GM19468 (cell line): Measurements from ENCODE around the gene FOXJ1.

Experiments
- ATAC-seq: cut with Tn5 transposase; IDR thresholded peaks from one replicate; pipeline ENCODE4 v1.9.1; 2021; ENCODE audit warnings: mild to moderate bottlenecking, moderate library complexity, moderate number of reproducible peaks; ENCODE audit not compliant: unreplicated experiment; ENCODE audit errors: extremely low read depth

FOXJ1 gene

GRCh38 chr17:76130473-76130872, 10.6 kb downstream of the FOXJ1 start:
- ATAC-seq = no peak

- ATAC-seq = no peak
Measured at GRCh38 chr17:76125922-76126321, 15.1 kb downstream of the FOXJ1 start.

DNA sequence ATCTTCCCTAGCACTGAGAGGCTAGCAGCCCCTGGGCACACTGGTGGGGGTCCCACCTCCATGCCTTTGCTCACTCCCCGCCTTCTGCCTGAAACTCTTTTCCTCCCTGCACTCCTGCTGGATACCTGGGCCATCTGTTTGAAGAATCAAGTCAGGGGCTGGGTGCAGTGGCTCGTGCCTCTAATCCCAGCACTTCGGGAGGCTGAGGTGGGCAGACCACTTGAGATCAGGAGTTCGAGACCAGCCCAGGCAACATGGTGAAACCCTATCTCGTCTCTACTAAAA, 15.7 kb downstream of the FOXJ1 start:
- no peak for ATAC-seq

DNA sequence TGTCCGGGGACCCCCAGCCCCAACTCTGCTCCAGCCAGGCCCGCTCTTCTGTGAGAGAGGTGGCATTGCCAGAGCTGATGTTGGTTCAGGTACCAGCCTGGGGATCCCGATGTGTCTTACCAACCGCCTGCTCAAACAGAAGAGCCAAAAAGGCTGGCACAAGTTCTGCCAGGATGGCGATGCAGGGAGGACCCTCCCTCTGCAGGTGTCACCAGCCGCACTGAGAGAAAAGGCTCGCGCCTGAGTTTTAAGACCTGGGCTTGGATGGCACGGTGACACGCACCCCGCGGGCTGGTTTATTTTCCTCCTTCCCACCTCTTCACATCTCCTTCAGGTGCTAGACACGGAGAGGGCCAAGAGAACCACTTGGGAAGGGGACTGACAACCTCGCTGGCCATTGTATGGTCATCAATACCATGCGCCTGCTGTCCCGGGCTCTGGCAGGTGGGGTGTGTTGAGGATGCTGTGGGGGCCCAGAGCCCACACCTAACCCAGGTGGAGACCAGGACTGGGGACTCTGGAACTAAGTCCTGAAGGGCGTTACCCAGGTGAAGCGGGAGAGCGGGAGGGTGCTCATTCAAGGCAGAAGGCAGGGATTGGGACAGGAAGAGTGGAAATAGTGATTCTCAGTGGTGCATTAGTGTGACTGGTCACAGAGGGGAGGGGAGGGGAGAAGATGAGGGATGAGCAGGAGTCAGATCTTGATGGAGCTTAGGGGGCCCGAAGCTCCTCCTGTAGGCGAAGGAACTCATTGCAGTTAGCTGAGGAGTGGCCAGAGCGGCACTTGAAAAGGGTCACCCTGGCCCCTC, 16.3 kb downstream of the FOXJ1 start:
- ATAC-seq = no peak

DNA sequence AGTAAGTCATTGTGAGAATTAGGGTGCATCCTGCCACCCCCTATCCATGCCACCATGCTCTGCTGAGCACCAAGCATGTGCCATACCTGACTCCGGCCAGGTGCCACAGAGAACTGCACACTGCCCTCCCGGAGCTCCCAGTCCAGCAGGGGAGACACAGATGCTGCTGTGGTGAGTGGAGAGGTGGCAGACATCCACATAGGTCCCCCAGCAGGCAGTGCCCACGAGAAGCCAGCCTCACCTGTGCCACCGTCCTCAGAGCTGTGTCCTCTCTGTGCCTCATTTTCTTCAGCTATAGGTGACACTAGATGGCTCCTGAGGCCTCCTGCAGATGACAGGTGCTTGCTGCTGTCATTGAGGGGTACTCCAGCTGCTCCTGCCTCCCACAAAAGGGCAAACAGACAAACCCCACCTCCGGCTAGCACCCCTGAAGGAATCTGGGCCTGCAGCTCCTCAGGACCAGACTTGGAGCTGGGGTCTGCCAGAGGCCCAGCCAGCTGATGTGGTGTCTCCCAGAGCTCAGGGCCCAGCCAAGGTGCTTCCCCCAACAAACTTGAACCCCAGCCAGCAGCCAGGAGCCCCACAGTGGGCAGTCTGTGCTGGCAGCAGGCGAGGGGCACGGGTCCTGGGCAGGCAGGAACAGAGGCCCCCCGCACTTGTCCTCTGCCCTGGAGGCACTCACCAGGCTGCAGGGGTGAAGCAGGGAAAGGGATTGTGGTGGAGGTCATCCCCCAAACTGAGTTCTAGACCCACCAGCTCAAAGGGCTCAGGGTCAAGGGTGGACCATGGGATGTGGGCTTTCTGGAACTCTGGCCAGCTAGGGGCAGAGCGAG, 17.1 kb downstream of the FOXJ1 start:
- ATAC-seq = no peak

DNA sequence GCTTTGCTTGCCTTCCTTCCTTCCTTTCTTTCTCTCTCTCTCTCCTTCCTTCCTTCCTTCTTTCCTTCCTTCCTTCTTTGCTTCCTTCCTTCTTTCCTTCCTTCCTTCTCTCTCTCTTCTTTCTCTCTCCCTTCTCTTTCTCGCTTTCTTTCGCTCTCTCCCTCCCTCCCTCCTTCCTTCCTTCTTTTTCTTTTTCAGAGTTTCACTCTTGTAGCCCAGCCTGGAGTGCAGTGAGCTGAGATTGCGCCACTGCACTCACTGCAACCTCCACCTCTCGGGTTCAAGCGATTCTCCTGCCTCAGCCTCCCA, 17.9 kb downstream of the FOXJ1 start:
- no peak for ATAC-seq

GRCh38 chr17:76122431-76123190, 18.4 kb downstream of the FOXJ1 start:
- no peak for ATAC-seq

DNA sequence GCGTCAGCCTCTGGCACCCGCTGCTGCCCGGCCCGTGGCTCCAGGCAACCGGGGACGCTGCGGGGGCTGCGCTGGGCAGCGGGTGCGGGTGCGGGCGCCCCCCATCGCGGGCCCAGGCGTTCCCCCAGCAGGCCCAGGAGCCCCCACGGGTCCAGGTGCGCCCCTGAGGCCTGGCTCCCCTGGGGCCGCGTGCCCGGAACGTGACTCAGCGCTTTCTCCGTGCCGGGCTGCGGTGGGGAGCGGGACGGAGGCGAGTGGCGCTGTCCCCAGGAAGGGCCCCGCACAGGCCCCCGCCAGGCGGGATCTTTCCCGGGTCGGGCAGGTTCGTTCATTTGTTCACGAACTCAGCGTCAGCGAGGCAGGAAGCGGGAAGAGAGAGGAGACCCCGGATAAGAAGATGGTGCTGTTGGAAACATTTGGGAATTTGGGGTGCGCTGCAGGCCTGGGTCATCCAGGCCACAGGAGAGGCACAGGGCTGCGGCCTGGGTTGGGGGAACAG, 19.1 kb downstream of the FOXJ1 start:
- no peak for ATAC-seq

GRCh38 chr17:76120658-76121008, 20.4 kb downstream of the FOXJ1 start:
- no peak for ATAC-seq

DNA sequence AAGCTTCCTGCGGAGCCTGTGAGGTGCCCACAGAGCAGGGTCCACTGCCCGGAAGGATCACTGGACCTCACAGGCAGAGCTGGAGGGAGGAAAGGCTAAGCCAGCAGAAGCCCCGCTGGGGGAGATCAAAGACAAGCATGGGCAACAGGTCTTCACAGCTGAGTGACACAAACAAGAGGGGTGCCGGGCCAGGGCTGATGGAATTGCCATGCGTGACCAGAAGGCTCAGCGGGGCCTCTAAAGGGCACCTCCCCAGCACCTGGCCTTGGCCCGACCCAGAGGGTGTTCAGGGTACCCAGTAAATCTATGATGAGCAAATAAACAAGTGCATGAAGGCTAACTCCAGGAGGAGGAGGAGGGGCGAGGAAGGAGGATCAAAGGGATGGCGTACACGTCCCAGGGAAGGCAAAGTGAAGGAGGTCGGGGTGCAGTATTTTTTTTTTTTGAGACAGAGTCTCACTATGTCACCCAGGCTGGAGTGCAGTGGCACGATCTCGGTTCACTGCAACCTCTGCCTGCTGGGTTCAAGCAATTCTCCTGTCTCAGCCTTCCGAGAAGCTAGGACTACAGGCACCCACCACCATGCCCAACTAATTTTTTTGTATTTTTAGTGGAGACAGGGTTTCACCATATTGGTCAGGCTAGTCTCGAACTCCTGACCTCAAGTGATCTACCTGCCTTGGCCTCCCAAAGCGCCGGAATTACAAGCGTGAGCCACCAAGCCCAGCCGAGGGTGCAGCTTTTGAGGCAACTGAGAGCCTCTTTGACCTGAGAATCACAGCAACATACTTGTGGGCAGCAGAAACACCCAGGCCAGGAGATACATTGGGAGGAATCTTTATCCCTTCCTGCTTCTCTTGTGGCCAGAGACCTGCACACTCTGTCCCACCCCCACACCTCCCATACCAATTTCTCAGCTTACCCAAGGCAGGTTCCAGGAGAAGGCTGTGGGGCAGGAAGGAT, 21.4 kb downstream of the FOXJ1 start:
- no peak for ATAC-seq

GRCh38 chr17:76115138-76115754, 25.8 kb downstream of the FOXJ1 start:
- ATAC-seq = no peak

- no peak for ATAC-seq
Measured at GRCh38 chr17:76111956-76112355, 29.1 kb downstream of the FOXJ1 start.

GRCh38 chr17:76107509-76107908, 33.5 kb downstream of the FOXJ1 start:
- no peak for ATAC-seq

- ATAC-seq = no peak
Measured at GRCh38 chr17:76106703-76107102, 34.3 kb downstream of the FOXJ1 start.

GRCh38 chr17:76104896-76105231, 36.2 kb downstream of the FOXJ1 start:
- no peak for ATAC-seq

GRCh38 chr17:76104140-76104895, 36.7 kb downstream of the FOXJ1 start:
- no peak for ATAC-seq

DNA sequence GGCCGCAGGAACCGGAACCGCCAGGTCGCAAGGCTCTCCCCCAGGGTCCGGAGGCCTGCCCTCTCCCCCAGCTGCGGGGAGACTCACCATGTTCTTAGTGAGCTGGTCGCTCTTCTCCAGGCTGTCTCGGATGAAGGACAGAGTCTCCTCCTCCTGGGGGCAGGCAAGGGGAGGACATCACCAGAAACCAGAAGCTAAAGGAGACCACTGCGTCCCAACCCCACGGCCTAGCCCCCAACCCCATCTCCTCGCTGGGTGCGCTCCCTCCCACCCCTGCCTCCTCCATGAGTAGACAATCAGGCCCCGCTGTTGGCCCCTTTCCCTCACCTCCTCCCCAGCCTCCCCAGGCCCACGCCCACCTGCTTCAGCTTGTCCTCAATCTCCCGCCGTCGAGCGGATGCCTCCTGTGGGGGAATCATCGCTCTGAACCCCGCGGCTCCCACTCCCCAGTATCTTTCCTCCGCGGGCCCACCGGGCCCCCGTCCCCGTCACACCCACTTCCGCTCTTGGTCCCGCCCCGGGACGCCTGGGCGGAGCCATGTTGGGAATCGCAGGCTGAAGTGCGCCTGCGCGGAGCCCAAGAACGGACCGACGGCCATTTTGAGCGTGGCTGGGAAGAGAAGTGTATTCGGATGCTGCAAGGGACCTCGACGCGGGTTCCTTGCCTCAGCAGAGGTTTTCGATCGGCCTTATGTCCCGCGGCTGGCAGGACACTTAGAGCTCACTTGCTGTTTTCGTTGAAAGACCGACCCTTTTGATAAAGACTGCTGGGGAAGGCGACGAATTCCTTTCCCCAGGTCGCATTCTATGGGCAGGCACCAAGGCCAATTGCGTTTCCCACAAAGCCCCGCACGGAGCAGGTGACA, 37.5 kb downstream of the FOXJ1 start, which contains the start of gene EXOC7:
TSS of gene EXOC7 (minus strand) at position 514 of the 866 bp plus-strand sequence. CDS start at position 419, 95 bp downstream.
- ATAC-seq = peak; percentile 46

DNA sequence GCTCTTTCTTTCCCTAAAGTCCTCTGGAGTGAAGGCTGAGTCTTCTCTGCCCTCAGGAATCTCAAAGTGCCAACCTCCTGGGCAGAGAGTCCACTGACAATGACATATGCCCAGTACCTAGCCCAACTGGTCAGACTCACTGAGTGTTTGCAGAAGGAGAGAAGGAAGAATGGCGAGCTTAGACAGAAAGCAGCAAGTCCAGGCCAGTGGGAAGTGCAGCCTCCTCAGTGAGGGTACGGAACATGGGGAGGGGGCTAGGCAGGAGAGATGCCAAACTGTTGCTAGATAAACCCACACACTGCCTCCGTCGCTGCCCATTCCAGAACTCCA, 38.1 kb downstream of the FOXJ1 start:
- no peak for ATAC-seq
